Muscle layer of colon (tissue), 2 donors: Measurements from ENCODE around the gene EPB41.
"Not testable (repeated sequence)": the region's sequence is repeated elsewhere in the genome, so short reads cannot be mapped to it uniquely, and the experiment has no call there.

Source experiments
- H3K27ac ChIP-seq: one replicate; pipeline ENCODE4 v1.7.0; 2013; ENCODE audit warnings: low read depth, mild to moderate bottlenecking, low read length, moderate library complexity
- H3K27me3 ChIP-seq, 2 donors: one replicate each; pipeline ENCODE4 v1.7.0; 2013; ENCODE audit warnings: low read length in 2 of 2, mild to moderate bottlenecking in 2 of 2; ENCODE audit not compliant: insufficient read depth in 2 of 2, control insufficient read depth in 1 of 2
- H3K36me3 ChIP-seq: one replicate; pipeline ENCODE4 v1.7.0; 2013; ENCODE audit warnings: mild to moderate bottlenecking, low read length; ENCODE audit not compliant: insufficient read depth
- H3K4me1 ChIP-seq: one replicate; pipeline ENCODE4 v1.7.0; 2013; ENCODE audit warnings: mild to moderate bottlenecking, low read length; ENCODE audit not compliant: insufficient read depth
- H3K4me3 ChIP-seq, 2 donors: one replicate each; pipeline ENCODE4 v1.7.0; 2013; ENCODE audit warnings: low read length in 2 of 2, low read depth in 1 of 2, mild to moderate bottlenecking in 1 of 2, moderate library complexity in 1 of 2
- H3K9ac ChIP-seq: one replicate; pipeline ENCODE4 v1.7.0; 2013; ENCODE audit warnings: low read length
- H3K9me3 ChIP-seq: one replicate; pipeline ENCODE4 v1.7.0; 2013; ENCODE audit warnings: mild to moderate bottlenecking, low read length
- donor health status: abdominal sarcoma.
- donor health status: Adenocarcinoma of cecum.

Gene EPB41

DNA sequence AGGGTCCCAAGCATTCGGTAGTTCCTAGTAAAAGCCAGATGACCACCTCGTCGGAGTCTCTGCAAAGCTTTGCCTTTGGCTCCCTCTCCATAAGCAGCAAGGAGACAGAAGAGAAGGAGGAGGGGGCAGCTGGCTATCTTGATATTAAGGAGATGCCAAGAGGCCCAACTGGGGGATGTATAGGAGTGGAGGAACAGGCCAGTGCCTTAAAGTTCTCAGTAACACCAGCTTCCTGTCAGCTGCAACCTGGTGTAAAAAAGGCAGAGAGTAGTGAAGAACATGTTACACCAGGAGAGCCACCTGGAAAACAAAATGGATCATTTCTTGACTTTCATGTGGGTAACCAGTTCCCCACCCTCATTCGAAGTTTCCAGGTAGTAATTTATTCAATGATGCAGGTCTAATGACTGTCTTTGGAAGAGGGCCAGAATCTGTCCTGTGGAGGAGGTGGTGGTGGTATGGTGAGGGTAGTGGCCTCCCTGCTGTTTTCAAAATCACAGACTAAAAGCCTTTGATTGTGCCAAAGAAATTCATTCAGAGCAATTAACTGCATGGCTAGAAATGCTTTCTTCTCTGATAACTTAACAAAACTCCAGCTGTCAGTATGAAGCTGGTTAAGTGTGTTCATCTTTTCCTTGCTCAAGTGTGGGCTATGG is 182.0 kb downstream of the EPB41 start:
- no peaks in the 10 kb centered on the region for H3K27me3 ChIP-seq
- no peak overlapping the region for H3K9ac ChIP-seq
- no peaks in the 10 kb centered on the region for H3K9me3 ChIP-seq
- H3K27ac ChIP-seq = no peak overlapping the region
- no peak overlapping the region for H3K4me3 ChIP-seq
- no peaks in the 10 kb centered on the region for H3K36me3 ChIP-seq
- H3K4me1 ChIP-seq = no peaks in the 10 kb centered on the region

- H3K36me3 ChIP-seq = no peaks in the 10 kb centered on the region
- no peaks in the 10 kb centered on the region for H3K4me1 ChIP-seq
- H3K27ac ChIP-seq = no peak overlapping the region
- H3K9me3 ChIP-seq = no peaks in the 10 kb centered on the region
- H3K27me3 ChIP-seq = no peaks in the 10 kb centered on the region
- no peak overlapping the region for H3K4me3 ChIP-seq
- no peak overlapping the region for H3K9ac ChIP-seq
These were observed 184.9 kb downstream of the EPB41 start for GRCh38 chr1:29099286-29099685.

- no peak overlapping the region for H3K27ac ChIP-seq
- H3K9me3 ChIP-seq = no peaks in the 10 kb centered on the region
- no peak overlapping the region for H3K4me3 ChIP-seq
- H3K9ac ChIP-seq = no peak overlapping the region
- H3K36me3 ChIP-seq = no peaks in the 10 kb centered on the region
- no peaks in the 10 kb centered on the region for H3K4me1 ChIP-seq
- H3K27me3 ChIP-seq = no peaks in the 10 kb centered on the region
These were observed 186.1 kb downstream of the EPB41 start for GRCh38 chr1:29100487-29100886.

DNA sequence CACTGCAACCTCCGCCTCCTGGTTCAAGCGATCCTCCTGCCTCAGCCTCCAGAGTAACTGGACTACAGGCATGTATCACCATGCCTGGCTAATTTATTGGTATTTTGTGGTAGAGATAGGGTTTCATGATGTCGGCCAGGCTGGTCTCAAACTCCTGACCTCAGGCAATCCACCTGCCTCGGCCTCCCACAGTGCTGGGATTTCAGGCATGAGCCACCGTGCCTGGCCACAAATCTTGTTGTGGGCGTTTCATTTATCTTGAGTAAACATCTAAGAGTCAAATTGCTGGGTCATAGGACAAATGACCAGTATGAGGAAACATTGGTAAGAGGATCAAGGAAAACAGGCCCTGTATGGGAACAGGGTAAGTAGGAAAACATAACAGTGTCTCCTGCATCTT is 191.5 kb downstream of the EPB41 start:
- Histone ChIP-seq H3K9me3 (no peaks in the 10 kb centered on the region), H3K27ac (no peak overlapping the region), H3K36me3 (no peaks in the 10 kb centered on the region), H3K4me1 (no peaks in the 10 kb centered on the region), H3K4me3 (no peak overlapping the region), H3K27me3 (no peaks in the 10 kb centered on the region), H3K9ac (no peak overlapping the region)

GRCh38 chr1:29108041-29108440 is 193.7 kb downstream of the EPB41 start:
- H3K36me3 ChIP-seq, H3K27ac ChIP-seq, H3K4me3 ChIP-seq, H3K27me3 ChIP-seq, H3K4me1 ChIP-seq, H3K9ac ChIP-seq, H3K9me3 ChIP-seq: not testable (repeated sequence)

GRCh38 chr1:29112705-29113412 is 198.5 kb downstream of the EPB41 start:
- Histone ChIP-seq H3K36me3 (peaks cover 3% of the 10 kb centered on the region), H3K27ac (no peak overlapping the region), H3K9me3 (no peaks in the 10 kb centered on the region), H3K4me1 (no peaks in the 10 kb centered on the region), H3K9ac (no peak overlapping the region), H3K27me3 (no peaks in the 10 kb centered on the region), H3K4me3 (no peak overlapping the region)

GRCh38 chr1:29113413-29114117 is 199.2 kb downstream of the EPB41 start:
- H3K9ac ChIP-seq = no peak overlapping the region
- H3K27ac ChIP-seq = no peak overlapping the region
- no peak overlapping the region for H3K4me3 ChIP-seq
- H3K9me3 ChIP-seq = no peaks in the 10 kb centered on the region
- peaks cover 2% of the 10 kb centered on the region for H3K4me1 ChIP-seq
- H3K36me3 ChIP-seq = peaks cover 3% of the 10 kb centered on the region
- no peaks in the 10 kb centered on the region for H3K27me3 ChIP-seq

- no peak overlapping the region for H3K4me3 ChIP-seq
- no peak overlapping the region for H3K27ac ChIP-seq
- H3K9ac ChIP-seq = no peak overlapping the region
- H3K27me3 ChIP-seq = no peaks in the 10 kb centered on the region
- H3K36me3 ChIP-seq = peaks cover 3% of the 10 kb centered on the region
- no peaks in the 10 kb centered on the region for H3K9me3 ChIP-seq
- H3K4me1 ChIP-seq = peaks cover 12% of the 10 kb centered on the region
These were observed 200.3 kb downstream of the EPB41 start for GRCh38 chr1:29114654-29115053.

DNA sequence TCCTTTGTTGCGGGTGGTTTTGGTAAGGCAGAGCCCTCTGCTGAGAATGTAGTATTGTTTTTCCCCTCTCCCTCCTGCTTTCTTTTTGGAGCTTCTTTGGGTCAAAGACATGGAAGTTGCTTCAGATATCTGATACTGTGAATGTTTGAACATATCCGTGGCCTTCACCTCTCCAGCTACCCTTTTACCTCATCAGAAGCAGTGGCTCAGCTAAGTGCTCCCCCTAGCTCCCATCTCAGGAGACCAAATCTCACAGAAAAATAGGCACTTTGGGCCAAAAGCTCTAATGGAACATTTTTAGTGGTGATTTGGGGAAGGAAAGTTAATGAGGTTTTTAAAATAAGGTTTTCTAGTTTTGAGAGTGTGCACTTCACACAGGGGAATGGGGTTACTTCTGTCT is 203.0 kb downstream of the EPB41 start:
- Histone ChIP-seq H3K4me1 (peaks cover 26% of the 10 kb centered on the region), H3K36me3 (no peaks in the 10 kb centered on the region), H3K9ac (no peak overlapping the region), H3K9me3 (no peaks in the 10 kb centered on the region), H3K27me3 (no peaks in the 10 kb centered on the region), H3K4me3 (no peak overlapping the region), H3K27ac (peak overlapping the region; percentile 52)

DNA sequence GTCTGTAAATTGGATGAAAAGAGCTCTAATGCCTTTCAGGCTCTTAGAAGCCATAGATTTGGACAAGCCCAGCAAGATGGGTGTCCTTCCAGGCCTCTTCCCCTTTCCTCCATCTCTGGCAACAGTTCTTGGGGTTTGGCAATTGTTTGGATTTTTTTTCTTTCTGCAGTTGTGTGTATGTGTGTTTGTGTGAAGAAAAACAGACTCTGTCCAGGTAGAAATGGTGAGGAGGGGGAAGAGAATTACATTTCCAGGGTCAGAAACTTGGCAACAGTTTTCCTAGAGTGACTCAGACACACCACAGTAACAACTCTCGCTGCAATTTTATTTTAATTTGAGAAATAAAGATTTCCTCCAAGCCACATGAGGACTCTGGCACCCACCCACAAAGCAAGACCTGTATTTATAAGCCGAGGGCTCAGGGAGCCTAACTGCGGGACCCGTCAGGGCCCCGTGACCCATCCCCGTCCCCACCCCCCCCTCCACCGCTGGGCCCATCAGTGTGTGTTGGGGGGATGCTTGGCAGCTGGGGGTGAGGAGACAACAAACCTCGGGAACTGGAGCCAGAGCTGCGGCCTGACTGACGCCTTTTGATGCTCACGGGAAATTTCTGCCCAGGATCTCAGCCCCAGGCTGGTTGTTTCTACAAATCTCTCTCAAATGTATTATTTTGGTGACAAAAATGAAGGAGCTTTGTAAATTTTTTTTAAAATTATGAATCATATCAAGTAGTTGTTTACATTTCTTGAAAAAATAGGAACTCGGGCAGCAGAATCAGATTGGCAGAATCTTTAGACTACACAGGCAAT is 205.0 kb downstream of the EPB41 start:
- peaks cover 0 to 4% of the 10 kb centered on the region in 2 donors for H3K27me3 ChIP-seq
- peaks cover 26% of the 10 kb centered on the region for H3K4me1 ChIP-seq
- peak overlapping the region; percentile 68 for H3K27ac ChIP-seq
- no peaks in the 10 kb centered on the region for H3K9me3 ChIP-seq
- H3K36me3 ChIP-seq = no peaks in the 10 kb centered on the region
- no peak overlapping the region for H3K4me3 ChIP-seq
- H3K9ac ChIP-seq = peak overlapping the region; percentile 28

DNA sequence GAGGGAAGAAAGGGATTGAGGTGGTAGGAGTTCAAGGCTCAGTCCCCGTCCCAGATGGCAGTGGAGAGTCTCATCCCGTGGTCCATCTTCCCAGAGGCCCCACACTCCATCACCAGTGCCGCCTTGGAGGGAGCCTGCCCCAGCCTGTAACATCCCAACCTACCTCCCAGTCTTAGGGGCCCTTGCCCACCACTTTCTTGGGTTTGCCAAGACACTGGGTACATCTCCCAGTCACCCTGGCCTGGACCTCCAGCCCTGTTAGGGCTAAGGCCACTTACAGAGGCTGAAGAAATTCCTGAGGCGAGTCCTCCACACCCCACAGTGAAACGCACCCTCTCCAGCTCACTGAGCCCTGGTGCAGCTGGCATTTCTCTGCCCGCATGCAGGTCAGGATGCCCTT is 206.0 kb downstream of the EPB41 start:
- H3K27ac ChIP-seq = peak overlapping the region; percentile 68
- H3K36me3 ChIP-seq = no peaks in the 10 kb centered on the region
- H3K9ac ChIP-seq = no peak overlapping the region
- H3K27me3 ChIP-seq = peaks cover 0 to 4% of the 10 kb centered on the region in 2 donors
- H3K9me3 ChIP-seq = no peaks in the 10 kb centered on the region
- H3K4me3 ChIP-seq = peak overlapping the region; percentile 44 to 58
- peaks cover 27% of the 10 kb centered on the region for H3K4me1 ChIP-seq
